HG03025 (cell line): ENCODE data around the gene SGF29.
"Not testable (repeated sequence)": the region's sequence is repeated elsewhere in the genome, so short reads cannot be mapped to it uniquely, and the experiment has no call there.

ENCODE experiments used
- ATAC-seq: cut with Tn5 transposase; IDR thresholded peaks from one replicate; pipeline ENCODE4 v1.9.1; 2021; ENCODE audit warnings: mild to moderate bottlenecking, moderate library complexity; ENCODE audit not compliant: unreplicated experiment, low FRiP score

SGF29 gene

GRCh38 chr16:28638359-28638758 lies 84.6 kb downstream of the SGF29 start:
- ATAC-seq: not testable (repeated sequence)

- ATAC-seq: not testable (repeated sequence)
Observed at GRCh38 chr16:28639959-28640358, 86.2 kb downstream of the SGF29 start.
